GM12875 (cell line): ENCODE results near the gene MAPK8IP3.

Experiments used
- H3K4me3 ChIP-seq: one replicate; pipeline ENCODE4 v1.5.1; 2011; ENCODE audit warnings: low read depth, low read length, control low read depth
- CTCF ChIP-seq: IDR thresholded peaks from 2 replicates; pipeline ENCODE4 v1.5.1; 2011; ENCODE audit warnings: low read depth, mild to moderate bottlenecking, control low read depth, inconsistent platforms, low read length, moderate library complexity, borderline replicate concordance; ENCODE audit not compliant: insufficient read depth

Gene MAPK8IP3

GRCh38 chr16:1772908-1773702 lies 67.1 kb downstream of the MAPK8IP3 start, which contains the start of gene MRPS34:
MRPS34 (minus strand) TSS chr16:1773134; CDS start chr16:1773119, 15 bp downstream.
- peak within 1 kb of the TSS; percentile 96 for H3K4me3 ChIP-seq
- TF ChIP-seq CTCF: peak; percentile 88

GRCh38 chr16:1773703-1774447 lies 67.9 kb downstream of the MAPK8IP3 start:
- no peak for TF ChIP-seq CTCF

GRCh38 chr16:1774448-1774780 lies 68.4 kb downstream of the MAPK8IP3 start:
- H3K4me3 ChIP-seq: peak overlapping the region; percentile 96
- no peak for TF ChIP-seq CTCF

More at GRCh38 chr16:1773703-1774447, 67.9 kb downstream of the MAPK8IP3 start:
- peak overlapping the region; percentile 96 for H3K4me3 ChIP-seq

- TF ChIP-seq CTCF: no peak
- H3K4me3 ChIP-seq: no peak overlapping the region
Measured at GRCh38 chr16:1775006-1775845, 69.2 kb downstream of the MAPK8IP3 start.

- TF ChIP-seq CTCF: no peak
- no peak overlapping the region for H3K4me3 ChIP-seq
Measured at GRCh38 chr16:1775846-1776671, 70.1 kb downstream of the MAPK8IP3 start.

- no peak for TF ChIP-seq CTCF
- no peak overlapping the region for H3K4me3 ChIP-seq
Measured at GRCh38 chr16:1776672-1776955, 70.6 kb downstream of the MAPK8IP3 start.
